Measurements from ENCODE around the gene MYH13. TPM values are rescaled to one million over a fixed set of nuclear protein-coding genes. Genes with fewer than 3 reads are reported as not detected.

Gene MYH13
- total RNA-seq, 1 donor from 2014 or later, result not detected

GRCh38 chr17:10323812-10324610, 48.8 kb downstream of the MYH13 start:
- Mint-ChIP-seq H3K9me3 (no peaks in the 10 kb centered on the region), H3K4me3 (no peak overlapping the region), H3K4me1 (ENCODE audit: unreplicated experiment) (no peaks in the 10 kb centered on the region), H3K36me3 (no peaks in the 10 kb centered on the region), H3K27me3 (peaks cover 24% of the 10 kb centered on the region), H3K27ac (no peak overlapping the region)
- DNase-seq (ENCODE audit: extremely low spot score, unreplicated experiment), result no peak
- no peak for TF ChIP-seq CTCF (conservative IDR thresholded peaks at IDR 0.05)

- Mint-ChIP-seq H3K27me3 (peaks cover 26% of the 10 kb centered on the region), H3K36me3 (no peaks in the 10 kb centered on the region), H3K4me1 (ENCODE audit: unreplicated experiment) (peaks cover 7% of the 10 kb centered on the region), H3K9me3 (no peaks in the 10 kb centered on the region), H3K27ac (no peak overlapping the region), H3K4me3 (no peak overlapping the region)
- no peak for DNase-seq (ENCODE audit: extremely low spot score, unreplicated experiment)
- TF ChIP-seq CTCF (conservative IDR thresholded peaks at IDR 0.05), result no peak
Observed at GRCh38 chr17:10318535-10318934, 54.3 kb downstream of the MYH13 start.

GRCh38 chr17:10317543-10317834, 55.3 kb downstream of the MYH13 start:
- DNase-seq (ENCODE audit: extremely low spot score, unreplicated experiment), result no peak
- no peak overlapping the region for H3K27ac Mint-ChIP-seq
- peaks cover 23% of the 10 kb centered on the region for H3K27me3 Mint-ChIP-seq
- H3K4me1 Mint-ChIP-seq (ENCODE audit: unreplicated experiment), result peaks cover 7% of the 10 kb centered on the region
- TF ChIP-seq CTCF (conservative IDR thresholded peaks at IDR 0.05), result peak; percentile 20
- no peaks in the 10 kb centered on the region for H3K36me3 Mint-ChIP-seq
- H3K4me3 Mint-ChIP-seq, result no peak overlapping the region
- H3K9me3 Mint-ChIP-seq, result no peaks in the 10 kb centered on the region

GRCh38 chr17:10316801-10317542, 55.8 kb downstream of the MYH13 start:
- peak; percentile 78 for TF ChIP-seq CTCF (conservative IDR thresholded peaks at IDR 0.05)
- DNase-seq (ENCODE audit: extremely low spot score, unreplicated experiment), result no peak
- no peak overlapping the region for H3K27ac Mint-ChIP-seq
- H3K4me1 Mint-ChIP-seq (ENCODE audit: unreplicated experiment), result peaks cover 7% of the 10 kb centered on the region
- no peaks in the 10 kb centered on the region for H3K9me3 Mint-ChIP-seq
- H3K27me3 Mint-ChIP-seq, result peaks cover 23% of the 10 kb centered on the region
- H3K36me3 Mint-ChIP-seq, result no peaks in the 10 kb centered on the region
- H3K4me3 Mint-ChIP-seq, result no peak overlapping the region

- H3K4me3 Mint-ChIP-seq, result no peak overlapping the region
- no peaks in the 10 kb centered on the region for H3K9me3 Mint-ChIP-seq
- peaks cover 7% of the 10 kb centered on the region for H3K4me1 Mint-ChIP-seq (ENCODE audit: unreplicated experiment)
- H3K36me3 Mint-ChIP-seq, result no peaks in the 10 kb centered on the region
- H3K27ac Mint-ChIP-seq, result no peak overlapping the region
- no peak for TF ChIP-seq CTCF (conservative IDR thresholded peaks at IDR 0.05)
- DNase-seq (ENCODE audit: extremely low spot score, unreplicated experiment), result no peak
- peaks cover 22% of the 10 kb centered on the region for H3K27me3 Mint-ChIP-seq
Observed at GRCh38 chr17:10314329-10314728, 58.5 kb downstream of the MYH13 start.
